ENCODE measurements around the gene ELFN2.

ELFN2 gene

DNA sequence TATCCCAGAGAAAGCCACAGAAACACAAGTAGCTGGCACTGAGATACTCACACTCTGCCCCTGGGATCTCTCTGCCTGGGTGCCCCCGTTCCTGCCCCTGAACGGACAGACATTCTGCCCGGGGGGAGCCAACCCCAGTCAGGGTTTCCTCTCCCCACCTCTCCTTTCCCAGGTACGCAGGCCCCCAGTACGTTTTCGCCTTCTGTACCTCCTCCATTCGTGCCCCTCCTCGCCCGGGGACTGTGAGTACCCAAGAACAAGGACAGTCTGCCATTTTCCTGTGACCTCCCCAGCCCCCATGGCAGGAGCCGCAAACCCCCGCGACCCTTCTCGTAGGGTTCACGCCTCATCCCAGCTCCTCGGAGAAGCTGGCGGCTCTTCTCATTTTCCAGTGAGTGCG is 29.1 kb upstream of the ELFN2 start:
- WGBS (ENCODE audit: insufficient coverage), result 93% methylated on average over 12 of the region's 17 CpGs
- Histone ChIP-seq H3K27ac (ENCODE audit: insufficient read depth in 1 of 2, low read depth in 1 of 2, low read length in 2 of 2, poor library complexity in 1 of 2, severe bottlenecking in 2 of 2) (no peak overlapping the region), H3K36me3 (ENCODE audit: control insufficient read depth in 4 of 4, insufficient read depth in 4 of 4, low read length in 3 of 4) (no peaks in the 10 kb centered on the region), H3K27me3 (replicated peaks in 2 of 5; ENCODE audit: control insufficient read depth in 4 of 5, insufficient read depth in 5 of 5, low read length in 4 of 5) (no peaks in the 10 kb centered on the region), H3K9me3 (ENCODE audit: control extremely low read depth in 1 of 5, control insufficient read depth in 4 of 5, insufficient read depth in 2 of 5, low read depth in 1 of 5, low read length in 4 of 5) (peaks cover 0 to under 1% (median 0%) of the 10 kb centered on the region in 5 experiments), H3K4me1 (ENCODE audit: control extremely low read depth in 1 of 4, control insufficient read depth in 4 of 4, insufficient read depth in 4 of 4, low read length in 3 of 4) (peaks cover 0 to 6% (median 3%) of the 10 kb centered on the region in 4 experiments), H3K4me3 (ENCODE audit: control insufficient read depth in 1 of 7, extremely low read depth in 1 of 7, insufficient read depth in 4 of 7, low read depth in 2 of 7, low read length in 6 of 7) (no peak overlapping the region)
- DNase-seq, result no peak
- POLR2A ChIA-PET, result interaction anchor here (1.2 kb wide), 1 partner anchor 289 kb away, joined by 3 read pairs; no protein-coding TSS in a partner anchor
- CTCF ChIA-PET, result interaction anchor here (0.7 to 6.2 kb wide), 17 partner anchors 9 to 212 kb away, joined by 3 to 66 read pairs (median 3); no protein-coding TSS in a partner anchor

DNA sequence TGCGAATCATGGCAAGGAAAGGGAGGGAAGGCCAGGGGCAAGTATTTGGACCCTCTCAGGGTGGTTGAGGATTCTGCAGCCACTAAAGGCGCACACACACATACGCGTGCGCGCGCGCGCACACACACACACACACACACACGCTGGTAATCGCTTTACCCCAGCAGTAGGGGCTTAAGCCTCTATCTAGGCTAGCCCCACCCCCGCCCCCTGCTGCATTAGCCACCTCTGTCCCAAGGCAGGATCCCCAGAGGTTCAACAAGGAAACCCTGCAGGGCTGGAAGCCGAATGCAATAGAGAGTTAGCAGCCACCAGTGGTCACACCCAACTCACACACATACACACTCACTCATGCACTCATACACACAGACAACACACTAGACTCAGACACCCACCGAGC is 28.6 kb upstream of the ELFN2 start:
- ChIA-PET POLR2A (no interaction called here), CTCF (interaction anchor here (0.7 to 6.2 kb wide), 16 partner anchors 10 to 211 kb away, joined by 3 to 66 read pairs (median 4); no protein-coding TSS in a partner anchor)
- H3K4me1 ChIP-seq (ENCODE audit: control extremely low read depth in 1 of 4, control insufficient read depth in 4 of 4, insufficient read depth in 4 of 4, low read length in 3 of 4), result peaks cover 0 to 6% (median 3%) of the 10 kb centered on the region in 4 experiments
- peak in 1 of 3 donors; percentile 16 for DNase-seq
- H3K36me3 ChIP-seq (ENCODE audit: control insufficient read depth in 4 of 4, insufficient read depth in 4 of 4, low read length in 3 of 4), result no peaks in the 10 kb centered on the region
- H3K9me3 ChIP-seq (ENCODE audit: control extremely low read depth in 1 of 5, control insufficient read depth in 4 of 5, insufficient read depth in 2 of 5, low read depth in 1 of 5, low read length in 4 of 5), result peaks cover 0 to 3% (median 0%) of the 10 kb centered on the region in 5 experiments
- no peak overlapping the region for H3K4me3 ChIP-seq (ENCODE audit: control insufficient read depth in 1 of 7, extremely low read depth in 1 of 7, insufficient read depth in 4 of 7, low read depth in 2 of 7, low read length in 6 of 7)
- H3K27ac ChIP-seq (ENCODE audit: insufficient read depth in 1 of 2, low read depth in 1 of 2, low read length in 2 of 2, poor library complexity in 1 of 2, severe bottlenecking in 2 of 2), result no peak overlapping the region
- no peaks in the 10 kb centered on the region for H3K27me3 ChIP-seq (replicated peaks in 2 of 5; ENCODE audit: control insufficient read depth in 4 of 5, insufficient read depth in 5 of 5, low read length in 4 of 5)
- 80% methylated on average over 1 of the region's 14 CpGs for WGBS (ENCODE audit: insufficient coverage)

DNA sequence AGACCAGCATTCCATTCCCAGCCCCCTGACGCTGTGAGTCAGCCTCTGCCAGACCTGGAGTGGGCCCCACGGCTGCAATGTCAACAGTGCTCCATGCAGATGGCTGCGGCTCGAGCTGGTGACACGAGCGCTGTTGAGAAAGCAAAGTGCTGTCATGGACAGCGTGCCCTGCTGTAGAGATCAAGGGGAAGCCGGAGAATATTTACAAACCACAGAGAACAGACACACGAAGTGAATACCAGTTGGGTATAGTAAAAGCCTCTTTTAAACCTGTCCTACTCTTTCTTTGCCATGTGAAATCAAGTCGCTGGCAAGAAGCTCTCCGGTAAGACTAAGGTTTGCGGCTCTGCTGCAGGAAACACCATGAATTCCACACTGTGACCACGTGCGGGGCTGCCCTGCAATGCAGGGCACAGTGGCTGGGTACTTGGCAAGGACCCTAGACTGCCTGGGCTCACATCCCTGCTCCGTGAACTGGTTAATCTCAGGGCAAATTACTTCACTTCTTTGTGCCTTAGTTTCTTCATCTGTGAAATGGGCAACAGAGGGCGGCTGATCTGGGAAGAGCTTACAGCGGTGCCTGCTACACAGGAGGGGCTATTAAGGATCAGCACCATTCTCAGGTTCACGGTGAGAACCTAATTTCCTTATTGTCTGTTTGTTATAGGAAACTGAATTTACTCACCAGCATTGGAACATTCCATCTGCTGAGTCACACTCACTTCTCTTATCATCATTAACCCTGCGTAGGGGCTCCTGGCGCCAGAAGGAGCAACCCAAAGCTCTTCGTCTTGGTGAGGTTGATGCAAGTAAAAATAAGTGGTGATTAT is 27.8 kb upstream of the ELFN2 start:
- Histone ChIP-seq H3K4me1 (ENCODE audit: control extremely low read depth in 1 of 4, control insufficient read depth in 4 of 4, insufficient read depth in 4 of 4, low read length in 3 of 4) (peaks cover 0 to 8% (median 4%) of the 10 kb centered on the region in 4 experiments), H3K4me3 (ENCODE audit: control insufficient read depth in 1 of 7, extremely low read depth in 1 of 7, insufficient read depth in 4 of 7, low read depth in 2 of 7, low read length in 6 of 7) (no peak overlapping the region), H3K9me3 (ENCODE audit: control extremely low read depth in 1 of 5, control insufficient read depth in 4 of 5, insufficient read depth in 2 of 5, low read depth in 1 of 5, low read length in 4 of 5) (peaks cover 0 to 3% (median 0%) of the 10 kb centered on the region in 5 experiments), H3K36me3 (ENCODE audit: control insufficient read depth in 4 of 4, insufficient read depth in 4 of 4, low read length in 3 of 4) (no peaks in the 10 kb centered on the region), H3K27me3 (replicated peaks in 2 of 5; ENCODE audit: control insufficient read depth in 4 of 5, insufficient read depth in 5 of 5, low read length in 4 of 5) (no peaks in the 10 kb centered on the region), H3K27ac (ENCODE audit: insufficient read depth in 1 of 2, low read depth in 1 of 2, low read length in 2 of 2, poor library complexity in 1 of 2, severe bottlenecking in 2 of 2) (no peak overlapping the region)
- 87% methylated on average over 17 of the region's 21 CpGs for WGBS (ENCODE audit: insufficient coverage)
- ChIA-PET POLR2A (no interaction called here), CTCF (interaction anchor here (1.0 to 6.2 kb wide), 10 partner anchors 10 to 194 kb away, joined by 3 to 66 read pairs (median 6); no protein-coding TSS in a partner anchor)
- DNase-seq, result peak in 2 of 3 donors; percentile 65 to 71

DNA sequence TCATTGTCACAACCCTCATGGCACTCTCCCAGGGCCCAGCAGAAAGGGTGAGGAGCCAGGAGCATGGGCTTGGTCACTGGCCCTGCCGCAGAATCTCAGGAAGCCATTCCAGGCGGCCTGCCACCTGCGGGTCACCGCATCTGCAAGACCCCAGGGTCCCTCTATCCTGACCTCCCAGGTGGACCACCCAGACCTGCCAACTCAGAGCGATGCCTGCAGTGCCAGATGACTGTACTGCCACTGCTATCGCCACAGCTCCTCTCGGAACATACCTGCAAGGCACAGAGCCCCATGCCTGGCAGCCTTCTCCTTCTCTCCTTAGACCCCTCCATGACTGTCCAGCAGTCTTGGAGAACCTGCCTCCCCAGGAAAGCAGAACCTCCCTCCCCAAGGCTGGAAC is 26.4 kb upstream of the ELFN2 start:
- Histone ChIP-seq H3K4me3 (ENCODE audit: control insufficient read depth in 1 of 7, extremely low read depth in 1 of 7, insufficient read depth in 4 of 7, low read depth in 2 of 7, low read length in 6 of 7) (no peak overlapping the region), H3K36me3 (ENCODE audit: control insufficient read depth in 4 of 4, insufficient read depth in 4 of 4, low read length in 3 of 4) (no peaks in the 10 kb centered on the region), H3K27ac (ENCODE audit: insufficient read depth in 1 of 2, low read depth in 1 of 2, low read length in 2 of 2, poor library complexity in 1 of 2, severe bottlenecking in 2 of 2) (no peak overlapping the region), H3K4me1 (ENCODE audit: control extremely low read depth in 1 of 4, control insufficient read depth in 4 of 4, insufficient read depth in 4 of 4, low read length in 3 of 4) (peaks cover 3 to 18% (median 11%) of the 10 kb centered on the region in 4 experiments), H3K9me3 (ENCODE audit: control extremely low read depth in 1 of 5, control insufficient read depth in 4 of 5, insufficient read depth in 2 of 5, low read depth in 1 of 5, low read length in 4 of 5) (peaks cover 0 to 3% (median 0%) of the 10 kb centered on the region in 5 experiments), H3K27me3 (replicated peaks in 2 of 5; ENCODE audit: control insufficient read depth in 4 of 5, insufficient read depth in 5 of 5, low read length in 4 of 5) (no peaks in the 10 kb centered on the region)
- DNase-seq, result no peak
- ChIA-PET POLR2A (interaction anchor here (0.6 kb wide), 1 partner anchor 143 kb away, joined by 3 read pairs; no protein-coding TSS in a partner anchor), CTCF (interaction anchor here (1.1 to 6.2 kb wide), 2 partner anchors 134 to 137 kb away, joined by 3 to 66 read pairs; no protein-coding TSS in a partner anchor)
- WGBS (ENCODE audit: insufficient coverage), result 98% methylated on average over 6 of the region's 7 CpGs

DNA sequence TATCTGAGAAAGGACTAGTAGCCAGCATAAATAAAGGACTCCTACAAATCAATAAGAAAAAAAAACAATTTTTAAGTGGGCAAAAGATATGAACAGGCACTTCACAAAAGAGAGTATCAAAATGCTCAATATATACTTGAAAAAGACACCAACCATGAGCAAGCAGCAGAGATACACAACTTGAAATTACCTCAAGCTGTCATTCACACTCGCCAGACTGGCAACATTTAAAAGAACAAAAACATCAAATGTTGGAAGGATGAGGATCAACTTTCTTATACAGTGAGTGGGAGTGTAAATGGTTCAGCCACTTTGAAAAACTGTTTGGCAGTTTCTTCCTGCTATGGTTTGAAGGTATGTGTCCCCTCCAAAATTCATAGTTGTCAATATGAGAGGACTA is 23.9 kb upstream of the ELFN2 start:
- no peak for DNase-seq
- Histone ChIP-seq H3K27me3 (replicated peaks in 2 of 5; ENCODE audit: control insufficient read depth in 4 of 5, insufficient read depth in 5 of 5, low read length in 4 of 5) (peaks cover 0 to 4% (median 0%) of the 10 kb centered on the region in 5 experiments), H3K36me3 (ENCODE audit: control insufficient read depth in 4 of 4, insufficient read depth in 4 of 4, low read length in 3 of 4) (no peaks in the 10 kb centered on the region), H3K27ac (ENCODE audit: insufficient read depth in 1 of 2, low read depth in 1 of 2, low read length in 2 of 2, poor library complexity in 1 of 2, severe bottlenecking in 2 of 2) (no peak overlapping the region), H3K4me3 (ENCODE audit: control insufficient read depth in 1 of 7, extremely low read depth in 1 of 7, insufficient read depth in 4 of 7, low read depth in 2 of 7, low read length in 6 of 7) (no peak overlapping the region), H3K9me3 (ENCODE audit: control extremely low read depth in 1 of 5, control insufficient read depth in 4 of 5, insufficient read depth in 2 of 5, low read depth in 1 of 5, low read length in 4 of 5) (peaks cover 0 to 3% (median 0%) of the 10 kb centered on the region in 5 experiments), H3K4me1 (ENCODE audit: control extremely low read depth in 1 of 4, control insufficient read depth in 4 of 4, insufficient read depth in 4 of 4, low read length in 3 of 4) (peaks cover 3 to 18% (median 11%) of the 10 kb centered on the region in 4 experiments)
- CTCF ChIA-PET, result interaction anchor here (1.4 kb wide), 1 partner anchor 127 kb away, joined by 3 read pairs; no protein-coding TSS in a partner anchor
- no CpG with 5 or more reads among the region's 1 CpG for WGBS (ENCODE audit: insufficient coverage)
- POLR2A ChIA-PET, result no interaction called here

DNA sequence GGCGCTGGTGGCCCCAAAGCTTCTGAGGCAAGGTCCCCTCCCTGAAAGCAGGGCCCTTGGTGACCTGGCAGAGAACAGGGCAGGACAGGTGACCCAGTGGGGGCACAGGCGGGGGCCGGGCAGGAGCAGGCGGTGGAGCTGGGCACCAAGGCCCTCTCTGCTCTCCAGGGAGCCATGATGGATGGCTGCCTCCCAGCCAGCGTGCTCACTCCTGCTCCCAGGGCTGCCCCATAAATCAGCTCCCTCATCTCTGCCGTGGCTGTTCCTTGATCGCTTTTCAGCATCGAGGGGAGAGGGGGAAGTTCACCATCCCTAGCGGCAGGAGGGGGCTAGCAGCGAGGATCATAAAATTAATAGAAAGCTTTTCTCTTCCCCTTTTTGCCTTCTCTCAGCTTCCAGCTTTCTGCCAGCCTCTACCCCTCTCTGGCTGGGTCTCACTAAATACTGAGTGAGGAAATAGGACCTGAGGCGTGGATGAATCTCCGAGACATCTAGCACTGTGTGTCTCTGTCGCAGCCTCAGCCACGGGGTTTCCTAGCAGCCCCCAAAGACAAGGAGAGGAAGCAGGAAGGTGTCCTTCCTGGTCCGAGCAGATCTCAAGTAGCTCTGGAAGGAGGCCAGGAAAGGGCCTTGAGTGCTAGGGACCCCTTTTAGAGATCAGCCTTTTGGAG is 22.2 kb upstream of the ELFN2 start:
- peak in 2 of 3 donors; percentile 51 to 59 for DNase-seq
- Histone ChIP-seq H3K36me3 (ENCODE audit: control insufficient read depth in 4 of 4, insufficient read depth in 4 of 4, low read length in 3 of 4) (no peaks in the 10 kb centered on the region), H3K4me3 (ENCODE audit: control insufficient read depth in 1 of 7, extremely low read depth in 1 of 7, insufficient read depth in 4 of 7, low read depth in 2 of 7, low read length in 6 of 7) (no peak overlapping the region), H3K27ac (ENCODE audit: insufficient read depth in 1 of 2, low read depth in 1 of 2, low read length in 2 of 2, poor library complexity in 1 of 2, severe bottlenecking in 2 of 2) (no peak overlapping the region), H3K4me1 (ENCODE audit: control extremely low read depth in 1 of 4, control insufficient read depth in 4 of 4, insufficient read depth in 4 of 4, low read length in 3 of 4) (peaks cover 0 to 16% (median 8%) of the 10 kb centered on the region in 4 experiments), H3K27me3 (replicated peaks in 2 of 5; ENCODE audit: control insufficient read depth in 4 of 5, insufficient read depth in 5 of 5, low read length in 4 of 5) (peaks cover 0 to 4% (median 0%) of the 10 kb centered on the region in 5 experiments), H3K9me3 (ENCODE audit: control extremely low read depth in 1 of 5, control insufficient read depth in 4 of 5, insufficient read depth in 2 of 5, low read depth in 1 of 5, low read length in 4 of 5) (peaks cover 0 to 3% (median 0%) of the 10 kb centered on the region in 5 experiments)
- ChIA-PET POLR2A (no interaction called here), CTCF (interaction anchor here (0.6 to 3.1 kb wide), 7 partner anchors 9 to 133 kb away, joined by 3 to 23 read pairs (median 6); no protein-coding TSS in a partner anchor)
- WGBS (ENCODE audit: insufficient coverage), result 25% methylated on average over 11 of the region's 15 CpGs

Data from common myeloid progenitor, CD34-positive (primary cell).